KMS-11 (cell line): ENCODE results near the gene DESI1.

ENCODE experiments used
- H2AFZ ChIP-seq: fragments of 200-600 bp; sonication (generic); 2 replicates; pipeline ENCODE4 v1.6.1; 2016; ENCODE audit warnings: antibody characterized with exemption, mixed run types, low read depth
- H3K27ac ChIP-seq: fragments of 200-600 bp; sonication (generic); 2 replicates; pipeline ENCODE4 v1.6.1; 2016; ENCODE audit warnings: mild to moderate bottlenecking, mixed run types
- H3K27me3 ChIP-seq: fragments of 200-600 bp; sonication (generic); 2 replicates; pipeline ENCODE4 v1.6.1; 2017; ENCODE audit warnings: mild to moderate bottlenecking, low read depth, mixed run types, moderate library complexity; ENCODE audit not compliant: insufficient read depth
- H3K36me3 ChIP-seq: fragments of 200-600 bp; sonication (generic); 2 replicates; pipeline ENCODE4 v1.6.1; 2017; ENCODE audit warnings: mild to moderate bottlenecking, mixed run types; ENCODE audit not compliant: insufficient read depth
- H3K4me1 ChIP-seq: fragments of 200-600 bp; sonication (generic); 2 replicates; pipeline ENCODE4 v1.6.1; 2016; ENCODE audit warnings: mild to moderate bottlenecking, low read depth, mixed run types; ENCODE audit not compliant: poor library complexity, severe bottlenecking
- H3K4me2 ChIP-seq: fragments of 200-600 bp; sonication (generic); 2 replicates; pipeline ENCODE4 v1.7.0; 2016; ENCODE audit warnings: mild to moderate bottlenecking, mixed run types
- H3K4me3 ChIP-seq: fragments of 200-600 bp; sonication (generic); IDR thresholded peaks from 2 replicates; pipeline ENCODE4 v1.6.1; 2017; ENCODE audit warnings: low read depth, low read length, mixed read lengths; ENCODE audit not compliant: insufficient read depth
- H3K79me2 ChIP-seq: fragments of 200-600 bp; sonication (generic); 2 replicates; pipeline ENCODE4 v1.6.1; 2016; ENCODE audit warnings: low read depth, mixed run types; ENCODE audit not compliant: insufficient read depth
- H3K9ac ChIP-seq: fragments of 200-600 bp; sonication (generic); 2 replicates; pipeline ENCODE4 v1.6.1; 2016; ENCODE audit warnings: mild to moderate bottlenecking, mixed run types
- H4K20me1 ChIP-seq: fragments of 200-600 bp; sonication (generic); 2 replicates; pipeline ENCODE4 v1.6.1; 2016; ENCODE audit warnings: mild to moderate bottlenecking, mixed run types; ENCODE audit not compliant: insufficient read depth
- CTCF ChIP-seq: fragments of 200-600 bp; sonication (generic); conservative IDR thresholded peaks from 2 replicates; pipeline ENCODE4 v1.6.1; 2017; ENCODE audit warnings: low read depth, mild to moderate bottlenecking, antibody characterized with exemption, low read length, moderate library complexity, mixed read lengths

DESI1 gene

GRCh38 chr22:41650821-41651220 lies 30.0 kb upstream of the DESI1 start:
- H2AFZ ChIP-seq, result no peak overlapping the region
- H4K20me1 ChIP-seq, result no peaks in the 10 kb centered on the region
- peaks cover 14% of the 10 kb centered on the region for H3K4me1 ChIP-seq
- H3K27me3 ChIP-seq, result no peaks in the 10 kb centered on the region
- H3K4me2 ChIP-seq, result no peak overlapping the region
- no peak for TF ChIP-seq CTCF
- H3K27ac ChIP-seq, result no peak overlapping the region
- H3K79me2 ChIP-seq, result no peaks in the 10 kb centered on the region
- H3K36me3 ChIP-seq, result peaks cover 7% of the 10 kb centered on the region; the same call in 1 of the 2 replicates
- H3K4me3 ChIP-seq, result no peak overlapping the region
- no peak overlapping the region for H3K9ac ChIP-seq

- no peak overlapping the region for H3K27ac ChIP-seq
- H3K4me3 ChIP-seq, result no peak overlapping the region
- H2AFZ ChIP-seq, result no peak overlapping the region
- no peak overlapping the region for H3K4me2 ChIP-seq
- TF ChIP-seq CTCF, result no peak
- no peaks in the 10 kb centered on the region for H3K27me3 ChIP-seq
- no peaks in the 10 kb centered on the region for H4K20me1 ChIP-seq
- no peaks in the 10 kb centered on the region for H3K79me2 ChIP-seq
- peaks cover 14% of the 10 kb centered on the region for H3K4me1 ChIP-seq
- no peak overlapping the region for H3K9ac ChIP-seq
- H3K36me3 ChIP-seq, result peaks cover 7% of the 10 kb centered on the region; the same call in 1 of the 2 replicates
Observed at GRCh38 chr22:41650229-41650628, 29.4 kb upstream of the DESI1 start.

- Histone ChIP-seq H2AFZ (no peak overlapping the region), H3K4me1 (peaks cover 1% of the 10 kb centered on the region), H3K79me2 (no peaks in the 10 kb centered on the region; the same call in 1 of the 2 replicates), H4K20me1 (no peaks in the 10 kb centered on the region), H3K4me3 (no peak overlapping the region), H3K9ac (no peak overlapping the region), H3K27me3 (no peaks in the 10 kb centered on the region), H3K36me3 (no peaks in the 10 kb centered on the region; the same call in 1 of the 2 replicates), H3K27ac (no peak overlapping the region), H3K4me2 (no peak overlapping the region)
- TF ChIP-seq CTCF, result no peak
Observed at GRCh38 chr22:41648432-41648831, 27.6 kb upstream of the DESI1 start.

GRCh38 chr22:41647771-41648170 lies 26.9 kb upstream of the DESI1 start:
- Histone ChIP-seq H3K4me3 (no peak overlapping the region), H3K27ac (no peak overlapping the region), H3K36me3 (peaks cover 3% of the 10 kb centered on the region; the same call in 1 of the 2 replicates), H3K79me2 (peaks cover 1% of the 10 kb centered on the region; the same call in 1 of the 2 replicates), H3K4me1 (no peaks in the 10 kb centered on the region), H2AFZ (no peak overlapping the region), H3K4me2 (no peak overlapping the region), H3K27me3 (no peaks in the 10 kb centered on the region), H3K9ac (no peak overlapping the region), H4K20me1 (no peaks in the 10 kb centered on the region)
- TF ChIP-seq CTCF, result no peak
